ENCODE results near the gene CAPZA1. TPM values are rescaled to one million over a fixed set of nuclear protein-coding genes. Genes with fewer than 3 reads are reported as not detected.

CAPZA1 gene
- total RNA-seq, 1 experiment from 2014 or later: 108 TPM

- no CpG with 5 or more reads among the region's 5 CpGs for WGBS (ENCODE audit: extremely low coverage, insufficient read length, low lambda C conversion rate)
- H4K20me1 ChIP-seq (ENCODE audit: control insufficient read depth, insufficient read depth, insufficient read length): no peaks in the 10 kb centered on the region
- no peak overlapping the region for H2BK20ac ChIP-seq (ENCODE audit: low read depth, low read length, poor library complexity, severe bottlenecking)
- no peak overlapping the region for H2BK5ac ChIP-seq (ENCODE audit: insufficient read length, low read length)
- H3K79me2 ChIP-seq (ENCODE audit: insufficient read depth, low read length): no peaks in the 10 kb centered on the region
- Mint-ChIP-seq H3K27ac (no peak overlapping the region), H3K36me3 (ENCODE audit: insufficient read depth in 1 of 3, low read depth in 3 of 3) (peaks cover 2 to 23% (median 22%) of the 10 kb centered on the region in 3 experiments; a peak in 6 of 7 replicates), H3K4me1 (peaks cover 11 to 12% of the 10 kb centered on the region in 2 experiments), H3K9me3 (no peaks in the 10 kb centered on the region), H3K4me3 (no peak overlapping the region), H3K27me3 (ENCODE audit: low read depth) (no peaks in the 10 kb centered on the region)
- H4K8ac ChIP-seq (replicated peaks; ENCODE audit: insufficient read length, low read depth, low read length): no peak overlapping the region
- H3K56ac ChIP-seq (ENCODE audit: insufficient read length, low read depth, low read length): no peak overlapping the region
- no peak overlapping the region for H3K27ac ChIP-seq (ENCODE audit: insufficient read length, low read depth, low read length)
- no peaks in the 10 kb centered on the region for H3K23me2 ChIP-seq (ENCODE audit: insufficient read length, low read depth, low read length, poor library complexity, severe bottlenecking)
- H2AK5ac ChIP-seq (ENCODE audit: insufficient read length, low read length): no peak overlapping the region
- H2BK15ac ChIP-seq (ENCODE audit: low read depth, low read length): no peak overlapping the region
- H3K18ac ChIP-seq (ENCODE audit: insufficient read length, low read depth, low read length): no peak overlapping the region
- H3K4ac ChIP-seq (ENCODE audit: low read depth, low read length): no peak overlapping the region
- H3T11ph ChIP-seq (ENCODE audit: low read length): no peak overlapping the region
- H4K91ac ChIP-seq (ENCODE audit: insufficient read length, low read depth, low read length): no peak overlapping the region
- TF ChIP-seq CTCF (conservative IDR thresholded peaks at IDR 0.05): no peak
- DNase-seq: no peak
- no peak overlapping the region for H3K9ac ChIP-seq (ENCODE audit: extremely low read depth, insufficient read length, low read length)
- H3K79me1 ChIP-seq (ENCODE audit: insufficient read depth, low read depth, low read length, poor library complexity, severe bottlenecking): no peaks in the 10 kb centered on the region
- H3K9me3 ChIP-seq (ENCODE audit: control insufficient read depth, low read depth, low read length): no peaks in the 10 kb centered on the region
- no peaks in the 10 kb centered on the region for H3K4me1 ChIP-seq (ENCODE audit: insufficient read depth, low read length)
- no peak overlapping the region for H3K4me2 ChIP-seq (ENCODE audit: insufficient read depth, insufficient read length, low read length)
- no peak overlapping the region for H4K5ac ChIP-seq (ENCODE audit: insufficient read length, low read depth, low read length)
- no peak overlapping the region for H2BK120ac ChIP-seq (ENCODE audit: low read depth, low read length, poor library complexity, severe bottlenecking)
- H3K14ac ChIP-seq (ENCODE audit: insufficient read depth, low read length): no peak overlapping the region
- H2BK12ac ChIP-seq (ENCODE audit: insufficient read length, low read depth, low read length): no peak overlapping the region
- no peak overlapping the region for H2AFZ ChIP-seq (ENCODE audit: low read length)
- H3K23ac ChIP-seq (ENCODE audit: insufficient read length, low read depth, low read length): no peak overlapping the region
- H3K27me3 ChIP-seq (ENCODE audit: insufficient read depth, low read length): no peaks in the 10 kb centered on the region
Observed at GRCh38 chr1:112685913-112686312, 66.3 kb downstream of the CAPZA1 start.

Measured in H9 (cell line).